Fibroblast of villous mesenchyme (primary cell): ENCODE results near the gene SYNGAP1. TPM values are rescaled to one million over a fixed set of nuclear protein-coding genes. Genes with fewer than 3 reads are reported as not detected.
A peak's percentile ranks its signal among the peaks of the same experiment; 100 is the strongest.

Source experiments
- DNase-seq: peaks from one replicate; pipeline ENCODE4 v3.0.0-alpha.2; 2010; ENCODE audit warnings: low read depth
- H3K4me3 ChIP-seq: 2 replicates; pipeline ENCODE4 v1.5.1; 2011; ENCODE audit warnings: low read depth, mild to moderate bottlenecking, low read length
- total RNA-seq: library from RNA; depleted of rRNA; stranded (reverse); fragments of >200 nt; gene quantifications from 2 replicates; pipeline ENCODE4 v1.2.3, GENCODE V29; 2012
- TF ChIP-seq, protein P1 (sequence below): IDR thresholded peaks from 2 replicates; pipeline ENCODE4 v1.5.1; 2012; ENCODE audit warnings: low read depth, mild to moderate bottlenecking, low read length; ENCODE audit not compliant: insufficient read depth

SYNGAP1 gene
- total RNA-seq, 1 donor, result 7.8 TPM

DNA sequence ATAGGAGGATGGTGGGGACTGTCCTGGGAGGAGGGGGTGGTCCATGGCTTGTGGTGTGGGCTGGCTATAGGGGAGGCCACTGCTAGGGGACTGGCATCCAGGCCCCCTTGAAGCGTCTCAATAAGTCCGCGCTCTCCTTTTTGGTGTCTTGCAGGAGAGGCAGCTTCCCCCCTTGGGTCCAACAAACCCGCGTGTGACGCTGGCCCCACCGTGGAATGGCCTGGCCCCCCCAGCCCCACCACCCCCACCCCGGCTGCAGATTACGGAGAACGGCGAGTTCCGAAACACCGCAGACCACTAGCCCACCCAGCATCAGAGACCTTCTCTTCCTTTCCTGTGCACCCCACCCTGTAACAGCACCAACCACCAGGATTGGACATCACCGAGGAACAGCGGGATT lies 31.7 kb downstream of the SYNGAP1 start:
- DNase-seq, result no peak
- TF ChIP-seq, protein P1, sequence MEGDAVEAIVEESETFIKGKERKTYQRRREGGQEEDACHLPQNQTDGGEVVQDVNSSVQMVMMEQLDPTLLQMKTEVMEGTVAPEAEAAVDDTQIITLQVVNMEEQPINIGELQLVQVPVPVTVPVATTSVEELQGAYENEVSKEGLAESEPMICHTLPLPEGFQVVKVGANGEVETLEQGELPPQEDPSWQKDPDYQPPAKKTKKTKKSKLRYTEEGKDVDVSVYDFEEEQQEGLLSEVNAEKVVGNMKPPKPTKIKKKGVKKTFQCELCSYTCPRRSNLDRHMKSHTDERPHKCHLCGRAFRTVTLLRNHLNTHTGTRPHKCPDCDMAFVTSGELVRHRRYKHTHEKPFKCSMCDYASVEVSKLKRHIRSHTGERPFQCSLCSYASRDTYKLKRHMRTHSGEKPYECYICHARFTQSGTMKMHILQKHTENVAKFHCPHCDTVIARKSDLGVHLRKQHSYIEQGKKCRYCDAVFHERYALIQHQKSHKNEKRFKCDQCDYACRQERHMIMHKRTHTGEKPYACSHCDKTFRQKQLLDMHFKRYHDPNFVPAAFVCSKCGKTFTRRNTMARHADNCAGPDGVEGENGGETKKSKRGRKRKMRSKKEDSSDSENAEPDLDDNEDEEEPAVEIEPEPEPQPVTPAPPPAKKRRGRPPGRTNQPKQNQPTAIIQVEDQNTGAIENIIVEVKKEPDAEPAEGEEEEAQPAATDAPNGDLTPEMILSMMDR, result no peak
- no peak overlapping the region for H3K4me3 ChIP-seq

DNA sequence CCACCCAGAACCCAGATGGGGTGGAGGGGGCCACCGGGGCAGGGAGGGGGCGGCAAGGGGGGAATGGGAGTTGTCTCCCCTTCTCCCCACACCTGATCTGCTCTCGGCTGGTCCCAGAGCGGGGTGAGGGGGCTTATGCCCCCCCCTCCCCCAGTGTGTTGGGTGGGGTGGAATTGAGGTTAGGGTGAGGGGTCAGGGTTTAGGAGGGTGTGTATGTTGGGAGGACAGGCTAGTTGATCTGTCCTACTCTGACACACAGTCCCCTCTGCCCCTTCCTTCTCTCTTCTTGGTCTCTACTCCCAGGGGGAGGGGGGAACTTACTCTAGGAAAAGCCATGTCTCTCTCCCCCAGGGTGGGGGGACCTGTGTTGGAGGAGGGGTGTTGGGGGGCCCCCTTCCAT lies 32.6 kb downstream of the SYNGAP1 start:
- no peak for DNase-seq

DNA sequence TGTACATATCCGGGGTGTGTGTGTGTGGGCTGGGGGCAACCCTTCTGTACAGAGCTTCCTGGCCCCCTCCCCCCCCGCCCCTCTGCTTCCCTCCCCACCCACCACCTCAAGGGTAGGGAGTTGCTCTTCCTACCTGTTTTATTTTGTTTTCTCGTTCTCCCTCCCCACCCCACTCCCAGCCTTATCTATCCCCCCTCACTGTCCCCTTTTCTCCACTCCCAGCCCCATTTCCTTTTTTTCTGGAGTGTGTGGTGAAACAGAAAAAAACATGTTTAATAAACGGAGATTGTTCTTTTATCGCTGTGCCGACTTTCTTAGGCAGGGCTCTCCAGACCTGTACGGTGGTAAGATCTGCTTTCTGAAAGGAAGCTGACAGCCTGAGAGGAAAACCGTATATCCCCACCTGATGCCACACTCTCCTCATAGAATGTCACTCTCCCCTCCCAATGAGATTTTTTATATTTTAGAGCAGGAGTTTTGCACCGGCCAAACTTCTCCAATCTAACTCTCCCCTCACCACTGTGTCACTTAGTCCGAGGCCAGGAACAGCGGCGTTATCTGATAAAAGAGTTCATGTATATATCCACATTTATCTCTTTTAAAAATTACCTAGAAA lies 33.6 kb downstream of the SYNGAP1 start:
- H3K4me3 ChIP-seq, result peak overlapping the region; percentile 95
- TF ChIP-seq, protein P1, result no peak
- DNase-seq, result peak; percentile 11

More for the DNA sequence above, 32.6 kb downstream of the SYNGAP1 start:
- TF ChIP-seq, protein P1, result no peak
- H3K4me3 ChIP-seq, result no peak overlapping the region

DNA sequence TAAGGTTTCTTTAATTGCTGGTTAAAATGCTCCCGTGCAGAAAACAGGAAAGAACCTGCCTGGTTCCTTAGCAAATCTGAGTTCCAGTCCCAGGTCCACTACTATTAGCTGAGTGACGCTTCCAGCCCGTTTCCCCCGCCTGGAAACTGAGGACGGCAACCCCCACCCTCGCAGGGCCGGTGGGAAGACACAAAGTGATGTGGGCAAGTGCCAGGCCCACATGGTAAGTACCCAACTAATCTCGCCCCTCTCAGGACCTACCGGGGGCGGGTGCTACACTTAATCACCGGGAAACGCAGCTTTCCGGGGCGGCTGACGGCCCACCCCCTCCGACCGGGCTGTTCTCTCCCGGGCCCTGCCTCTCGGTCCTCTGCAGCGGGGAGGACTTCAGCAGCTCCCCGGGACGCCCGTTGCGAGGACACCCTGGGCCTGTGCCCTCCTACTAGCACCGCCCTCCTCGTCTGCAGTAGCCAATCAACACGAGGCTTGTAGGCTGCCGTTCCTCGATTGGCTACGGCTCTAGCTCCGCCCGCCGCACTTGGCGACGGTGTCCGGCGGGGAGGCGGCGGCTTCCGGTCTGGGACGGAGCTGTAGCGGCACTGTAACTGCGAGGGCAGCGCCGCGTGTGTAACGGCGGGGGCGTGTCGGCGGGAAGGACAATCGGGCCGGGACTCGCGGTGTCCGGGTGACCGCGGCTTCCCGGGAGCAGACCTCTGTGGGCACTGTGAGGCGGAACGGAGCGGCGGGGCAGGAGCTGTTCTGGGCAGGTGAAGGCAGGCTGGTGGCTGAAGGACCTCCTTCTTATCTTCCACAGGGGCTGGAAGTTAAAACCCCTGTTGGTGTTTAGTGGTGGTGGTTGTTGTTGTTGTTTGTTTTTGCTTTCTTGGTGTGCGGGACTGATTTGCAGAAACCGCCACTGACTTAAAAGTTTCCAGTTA lies 34.4 kb downstream of the SYNGAP1 start, which contains the start of gene ZBTB9:
Gene ZBTB9, plus strand, starts transcription at position 568 of the 938 bp plus-strand sequence. CDS start 525 bp downstream, outside the sequence.
- H3K4me3 ChIP-seq, result peak within 1 kb of the TSS; percentile 95
- TF ChIP-seq, protein P1, result no peak
- DNase-seq, result peak; percentile 97

DNA sequence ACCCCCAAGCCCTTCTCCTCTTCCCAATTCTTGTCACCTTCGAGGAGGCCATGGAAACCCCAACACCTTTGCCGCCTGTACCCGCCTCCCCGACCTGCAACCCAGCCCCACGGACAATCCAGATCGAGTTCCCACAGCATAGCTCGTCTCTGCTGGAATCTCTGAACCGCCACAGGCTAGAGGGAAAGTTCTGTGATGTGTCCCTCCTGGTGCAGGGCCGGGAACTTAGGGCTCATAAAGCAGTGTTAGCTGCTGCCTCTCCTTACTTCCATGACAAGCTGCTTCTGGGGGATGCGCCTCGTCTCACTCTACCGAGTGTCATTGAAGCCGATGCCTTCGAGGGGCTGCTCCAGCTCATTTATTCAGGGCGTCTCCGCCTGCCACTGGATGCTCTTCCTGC lies 35.2 kb downstream of the SYNGAP1 start:
- TF ChIP-seq, protein P1, result no peak
- DNase-seq, result no peak
- H3K4me3 ChIP-seq, result peak overlapping the region; percentile 95

DNA sequence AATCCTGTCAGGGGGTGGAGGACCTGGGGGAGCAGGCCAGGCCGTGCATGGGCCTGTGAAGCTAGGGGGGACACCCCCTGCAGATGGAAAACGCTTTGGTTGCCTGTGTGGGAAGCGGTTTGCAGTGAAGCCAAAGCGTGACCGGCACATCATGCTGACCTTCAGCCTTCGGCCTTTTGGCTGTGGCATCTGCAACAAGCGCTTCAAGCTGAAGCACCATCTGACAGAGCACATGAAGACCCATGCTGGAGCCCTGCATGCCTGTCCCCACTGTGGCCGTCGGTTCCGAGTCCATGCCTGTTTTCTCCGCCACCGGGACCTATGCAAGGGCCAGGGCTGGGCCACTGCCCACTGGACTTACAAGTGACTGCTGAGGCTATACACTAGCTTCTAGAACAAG lies 36.3 kb downstream of the SYNGAP1 start:
- no peak for DNase-seq
- TF ChIP-seq, protein P1, result no peak
- no peak overlapping the region for H3K4me3 ChIP-seq
